Suprapubic skin (tissue), 4 donors: ENCODE data around the gene TRIM26. TPM values are rescaled to one million over a fixed set of nuclear protein-coding genes. Genes with fewer than 3 reads are reported as not detected.
"Not testable (repeated sequence)": the region's sequence is repeated elsewhere in the genome, so short reads cannot be mapped to it uniquely, and the experiment has no call there.

Experiments
- DNase-seq, 2 donors: peaks; one replicate each; pipeline ENCODE4 v3.0.0-alpha.2; 2019; ENCODE audit warnings: low spot score in 2 of 2
- H3K27ac ChIP-seq: fragments of 200-600 bp; sonication (generic); one replicate; pipeline ENCODE4 v1.5.1; 2019
- H3K27me3 ChIP-seq: fragments of 200-600 bp; sonication (generic); one replicate; pipeline ENCODE4 v1.5.1; 2019
- H3K36me3 ChIP-seq: fragments of 200-600 bp; sonication (generic); one replicate; pipeline ENCODE4 v1.5.1; 2019
- H3K4me1 ChIP-seq: fragments of 200-600 bp; sonication (generic); one replicate; pipeline ENCODE4 v1.5.1; 2019
- H3K4me3 ChIP-seq: fragments of 200-600 bp; sonication (generic); one replicate; pipeline ENCODE4 v1.5.1; 2019; ENCODE audit warnings: mild to moderate bottlenecking
- H3K9me3 ChIP-seq: fragments of 200-600 bp; sonication (generic); one replicate; pipeline ENCODE4 v1.5.1; 2019
- CTCF ChIP-seq, 2 donors: fragments of 200-600 bp in 1 of 2; fragments of 450-650 bp in 1 of 2; sonication (generic) in 1 of 2; IDR thresholded peaks; one replicate each; pipeline ENCODE4 v1.5.1; 2016 to 2019; ENCODE audit warnings: antibody characterized with exemption in 2 of 2, mild to moderate bottlenecking in 1 of 2, moderate library complexity in 1 of 2
- EP300 ChIP-seq: sonication (generic); formaldehyde crosslinking; IDR thresholded peaks from one replicate; pipeline ENCODE4 v1.6.1; 2017; ENCODE audit warnings: antibody characterized with exemption
- POLR2A ChIP-seq, 2 donors: fragments of 450-650 bp; IDR thresholded peaks; one replicate each; pipeline ENCODE4 v1.6.1; 2017; ENCODE audit warnings: antibody characterized with exemption in 2 of 2, mild to moderate bottlenecking in 2 of 2, moderate library complexity in 2 of 2
- POLR2AphosphoS5 ChIP-seq, 3 donors: sonication (generic); formaldehyde crosslinking; IDR thresholded peaks; one replicate each; pipeline ENCODE4 v1.6.1; 2017; ENCODE audit warnings: antibody characterized with exemption in 3 of 3
- WGBS: methylation state at CpG from one replicate; pipeline ENCODE4 v1.1.5; 2018; 5-methylcytosine and 5-hydroxymethylcytosine counted together
- total RNA-seq, 4 donors: library from RNA; depleted of rRNA; stranded (reverse); fragments of >200 nt; gene quantifications; one replicate each; pipeline ENCODE4 v1.1.0, GENCODE V29; 2016

The TRIM26 gene
- total RNA-seq, 4 donors from 2014 or later: 61.3 to 79.0 (median 72.5) TPM

DNA sequence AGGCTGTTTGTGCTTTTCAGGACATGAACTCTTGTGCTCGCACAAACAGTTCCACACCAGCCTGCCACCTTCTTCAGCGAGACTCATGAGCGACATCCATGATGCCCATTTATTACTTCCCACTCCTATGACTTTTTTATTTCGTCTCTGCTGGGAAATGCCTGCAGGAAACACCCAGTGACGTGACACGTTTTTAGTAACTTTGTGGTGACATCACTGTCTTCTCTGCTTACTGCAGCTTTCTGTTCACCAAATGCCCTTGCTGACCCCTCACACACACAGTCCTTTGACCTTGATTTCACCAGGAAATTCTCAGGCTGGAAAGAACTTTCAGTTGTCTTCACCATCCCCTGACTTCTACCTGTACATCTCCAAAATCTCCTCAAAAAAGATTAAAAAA lies 68.4 kb downstream of the TRIM26 start:
- DNase-seq: no peak
- WGBS: 55% methylated on average over 6 of the region's 6 CpGs
- Histone ChIP-seq H3K4me1 (no peaks in the 10 kb centered on the region), H3K4me3 (no peak overlapping the region), H3K27me3 (peaks cover 38% of the 10 kb centered on the region), H3K9me3 (no peaks in the 10 kb centered on the region), H3K36me3 (no peaks in the 10 kb centered on the region), H3K27ac (no peak overlapping the region)
- TF ChIP-seq CTCF (IDR thresholded peaks at IDR 0.05) (no peak), POLR2AphosphoS5 (IDR thresholded peaks at IDR 0.05) (no peak), EP300 (no peak), POLR2A (IDR thresholded peaks at IDR 0.05) (no peak)

DNA sequence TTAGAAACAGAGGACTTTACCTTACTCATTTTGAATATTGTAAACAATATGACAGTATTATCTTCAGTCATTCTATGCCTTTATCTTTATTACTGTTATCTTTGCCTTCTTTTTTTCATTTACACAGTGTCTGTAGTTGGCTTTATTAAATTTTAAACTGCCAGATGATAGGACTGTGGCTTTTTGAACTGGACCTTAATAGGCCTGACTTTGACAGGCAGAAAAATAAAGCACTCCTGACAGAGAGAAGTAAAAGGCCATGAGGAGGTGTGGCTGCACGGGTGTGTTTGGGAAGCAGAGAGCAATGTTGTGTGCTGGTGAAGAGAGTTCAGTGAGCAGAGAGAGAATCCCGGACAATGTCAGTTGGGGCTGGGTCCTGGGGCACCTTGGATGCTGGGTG lies 69.4 kb downstream of the TRIM26 start:
- Histone ChIP-seq H3K36me3 (no peaks in the 10 kb centered on the region), H3K27ac (no peak overlapping the region), H3K4me3 (no peak overlapping the region), H3K9me3 (no peaks in the 10 kb centered on the region), H3K27me3 (peaks cover 38% of the 10 kb centered on the region), H3K4me1 (no peaks in the 10 kb centered on the region)
- TF ChIP-seq POLR2AphosphoS5 (IDR thresholded peaks at IDR 0.05) (no peak), EP300 (no peak), CTCF (IDR thresholded peaks at IDR 0.05) (no peak), POLR2A (IDR thresholded peaks at IDR 0.05) (no peak)
- 77% methylated on average over 2 of the region's 2 CpGs for WGBS
- DNase-seq: no peak

DNA sequence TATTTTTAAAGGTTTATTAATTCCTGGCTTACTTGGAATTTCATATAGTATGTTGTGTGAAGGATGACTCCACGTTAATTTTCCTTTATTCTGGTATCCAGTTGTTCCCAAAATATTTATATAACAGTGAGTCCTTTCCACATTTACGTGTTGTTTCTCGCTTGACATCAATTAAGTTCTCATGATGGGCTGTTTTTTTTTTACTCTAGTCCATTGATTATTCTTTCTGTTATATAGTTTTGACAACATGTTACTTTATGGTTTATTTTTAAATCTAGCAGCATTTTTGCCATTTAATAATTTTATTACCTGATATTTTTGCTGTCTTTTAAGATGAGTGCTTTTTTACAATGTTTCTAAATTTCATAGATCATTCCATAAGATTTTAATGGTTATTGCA lies 70.5 kb downstream of the TRIM26 start:
- peaks cover 35% of the 10 kb centered on the region for H3K27me3 ChIP-seq
- WGBS: 74% methylated on average over 3 of the region's 3 CpGs
- TF ChIP-seq POLR2AphosphoS5 (IDR thresholded peaks at IDR 0.05) (no peak), EP300 (no peak), POLR2A (IDR thresholded peaks at IDR 0.05) (no peak), CTCF (IDR thresholded peaks at IDR 0.05) (no peak)
- H3K36me3 ChIP-seq: no peaks in the 10 kb centered on the region
- no peak overlapping the region for H3K27ac ChIP-seq
- no peaks in the 10 kb centered on the region for H3K4me1 ChIP-seq
- H3K9me3 ChIP-seq: no peaks in the 10 kb centered on the region
- no peak for DNase-seq
- H3K4me3 ChIP-seq: no peak overlapping the region

- not testable (repeated sequence) for H3K4me1 ChIP-seq, H3K9me3 ChIP-seq, H3K36me3 ChIP-seq, H3K27ac ChIP-seq, H3K4me3 ChIP-seq, DNase-seq
- 87% methylated on average over 8 of the region's 8 CpGs for WGBS
- peaks cover 26% of the 10 kb centered on the region for H3K27me3 ChIP-seq
These were observed 73.0 kb downstream of the TRIM26 start for GRCh38 chr6:30140240-30140639.

- Histone ChIP-seq H3K4me1 (no peaks in the 10 kb centered on the region), H3K9me3 (no peaks in the 10 kb centered on the region), H3K36me3 (no peaks in the 10 kb centered on the region), H3K27ac (no peak overlapping the region), H3K4me3 (no peak overlapping the region), H3K27me3 (peaks cover 39% of the 10 kb centered on the region)
- no peak for DNase-seq
- WGBS: 76% methylated on average over 6 of the region's 11 CpGs
- no peak for TF ChIP-seq CTCF (IDR thresholded peaks at IDR 0.05)
- TF ChIP-seq POLR2AphosphoS5 (IDR thresholded peaks at IDR 0.05): no peak
- no peak for TF ChIP-seq EP300
- TF ChIP-seq POLR2A (IDR thresholded peaks at IDR 0.05): no peak
These were observed 76.5 kb downstream of the TRIM26 start for GRCh38 chr6:30136570-30137286.

DNA sequence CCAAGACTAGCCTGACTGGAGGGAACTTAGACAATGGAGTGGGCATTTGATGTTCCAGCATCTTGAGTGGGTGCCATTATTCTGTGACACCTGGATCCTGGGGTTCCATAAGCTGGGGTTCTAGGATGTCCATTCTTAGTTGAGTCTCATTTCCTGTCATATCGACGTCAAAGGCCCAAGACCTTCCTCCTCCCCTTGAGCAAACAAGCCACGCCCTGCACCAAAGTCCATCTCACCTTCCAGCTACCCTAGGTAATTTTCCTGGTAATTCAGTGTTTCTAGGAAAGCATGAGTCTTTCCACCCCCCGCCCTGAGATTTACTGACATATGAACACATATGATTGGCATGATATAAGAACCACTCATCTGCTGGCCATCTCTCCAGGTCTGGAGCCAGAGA lies 77.4 kb downstream of the TRIM26 start, which contains the start of gene TRIM40:
Gene TRIM40 (plus strand): TSS at position 384 of the 400 bp plus-strand sequence. CDS start 897 bp downstream, outside the sequence.
- DNase-seq: no peak
- H3K27ac ChIP-seq: no peak within 1 kb of the TSS
- H3K4me3 ChIP-seq: no peak within 1 kb of the TSS
- peaks cover 40% of the 10 kb centered on the region for H3K27me3 ChIP-seq
- H3K36me3 ChIP-seq: no peaks in the 10 kb centered on the region
- H3K9me3 ChIP-seq: no peaks in the 10 kb centered on the region
- peaks cover 4% of the 10 kb centered on the region for H3K4me1 ChIP-seq
- 88% methylated on average over 4 of the region's 4 CpGs for WGBS
- TF ChIP-seq POLR2AphosphoS5 (IDR thresholded peaks at IDR 0.05) (no peak), CTCF (IDR thresholded peaks at IDR 0.05) (no peak), POLR2A (IDR thresholded peaks at IDR 0.05) (no peak), EP300 (no peak)
